Measurements from ENCODE around the gene ARHGEF3.
"Not testable (repeated sequence)": the region's sequence is repeated elsewhere in the genome, so short reads cannot be mapped to it uniquely, and the experiment has no call there.

The ARHGEF3 gene

DNA sequence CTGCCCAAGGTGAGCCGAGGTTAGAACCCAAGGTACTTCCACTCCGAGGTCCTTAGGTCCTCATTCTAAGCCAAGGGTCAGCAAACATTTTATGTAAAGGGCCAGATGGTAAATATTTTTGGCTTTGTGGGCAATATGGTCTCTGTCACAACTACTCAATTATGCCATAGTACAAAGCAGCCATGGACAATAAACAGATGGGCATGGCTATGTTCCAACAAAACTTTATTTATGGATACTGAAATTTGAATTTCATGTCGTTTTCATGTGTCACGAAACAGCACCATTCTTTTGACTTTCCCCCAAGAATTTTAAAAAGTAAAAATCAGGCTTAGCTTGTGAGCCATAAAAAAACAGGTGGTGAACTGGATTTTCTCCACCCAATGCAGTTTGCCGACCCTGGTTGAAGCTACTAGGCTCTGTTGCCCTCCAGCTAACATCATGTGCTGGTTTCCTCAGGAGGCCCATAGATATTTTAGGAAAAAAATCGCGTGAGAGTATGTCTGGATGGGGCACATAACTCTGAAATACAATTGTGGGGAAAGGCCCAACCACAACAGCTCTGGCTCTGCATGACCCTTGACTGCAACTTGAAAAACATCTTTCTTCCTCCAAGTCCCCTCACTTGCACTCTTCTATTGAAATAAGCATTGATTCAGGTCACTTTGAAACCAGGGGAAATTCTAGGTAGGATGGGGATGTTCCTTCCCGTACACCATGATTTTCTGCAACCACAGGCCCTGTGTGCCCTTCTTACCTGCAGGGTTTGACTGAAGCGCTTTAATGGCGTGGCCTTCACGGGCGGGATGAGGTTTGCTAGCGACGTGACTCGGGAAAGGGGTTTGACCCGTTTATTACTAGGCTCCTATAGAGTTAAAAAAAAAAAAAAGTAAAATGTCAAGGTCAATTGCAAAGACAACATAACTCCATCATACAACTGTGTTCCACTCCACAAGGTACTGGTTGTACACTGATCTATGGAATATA, 28.5 kb downstream of the ARHGEF3 start:
- no peak for DNase-seq (ENCODE audit: low read depth, low spot score)

DNA sequence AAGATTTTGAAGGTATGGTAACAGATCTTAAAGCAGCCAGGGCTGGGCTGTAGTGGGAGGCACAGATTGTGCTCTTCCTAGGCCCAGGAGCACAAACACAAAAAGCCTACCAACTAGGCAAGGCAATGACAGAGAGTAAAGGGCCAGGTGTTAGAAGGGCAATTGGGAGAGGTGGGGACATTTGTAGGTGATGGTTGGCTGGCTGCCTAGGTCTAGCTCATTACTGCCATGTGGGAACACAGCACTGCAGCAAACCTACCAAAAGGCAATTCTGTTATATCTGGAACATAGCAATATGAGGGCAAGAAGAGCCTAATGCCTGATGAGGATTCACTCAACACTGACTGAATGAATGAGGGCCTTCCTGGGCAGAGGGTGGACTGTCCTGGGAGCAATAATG, 30.4 kb downstream of the ARHGEF3 start:
- no peak for DNase-seq (ENCODE audit: low read depth, low spot score)

DNA sequence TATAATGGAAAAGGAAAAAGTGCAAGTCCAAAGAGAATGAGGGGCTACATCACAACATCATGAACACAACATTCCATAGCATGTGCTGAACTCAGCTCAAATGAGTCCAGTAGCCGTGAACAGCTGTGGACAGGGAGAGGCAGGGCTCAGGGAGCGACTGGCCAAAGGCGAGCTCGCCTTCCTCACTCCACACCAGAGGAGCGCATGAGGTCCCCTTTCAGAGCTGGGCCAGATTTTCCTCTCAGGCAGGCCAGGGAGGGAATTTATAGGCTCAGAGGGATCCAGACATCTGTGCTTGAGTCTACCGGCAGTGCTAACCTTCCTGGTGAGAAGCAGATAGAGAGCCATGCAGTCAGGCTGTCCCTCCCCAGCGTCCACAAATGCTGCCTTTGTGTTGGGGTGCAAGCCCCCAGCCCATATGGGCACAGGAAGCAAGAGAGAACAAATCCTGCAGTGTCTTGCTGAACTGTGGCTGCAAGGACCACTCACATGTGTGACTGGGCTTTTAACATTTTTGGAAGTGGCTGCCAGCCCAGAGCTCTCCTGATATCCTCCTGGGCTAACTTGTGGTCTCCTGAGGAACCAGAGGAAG, 32.5 kb downstream of the ARHGEF3 start:
- no peak for DNase-seq (ENCODE audit: low read depth, low spot score)

DNA sequence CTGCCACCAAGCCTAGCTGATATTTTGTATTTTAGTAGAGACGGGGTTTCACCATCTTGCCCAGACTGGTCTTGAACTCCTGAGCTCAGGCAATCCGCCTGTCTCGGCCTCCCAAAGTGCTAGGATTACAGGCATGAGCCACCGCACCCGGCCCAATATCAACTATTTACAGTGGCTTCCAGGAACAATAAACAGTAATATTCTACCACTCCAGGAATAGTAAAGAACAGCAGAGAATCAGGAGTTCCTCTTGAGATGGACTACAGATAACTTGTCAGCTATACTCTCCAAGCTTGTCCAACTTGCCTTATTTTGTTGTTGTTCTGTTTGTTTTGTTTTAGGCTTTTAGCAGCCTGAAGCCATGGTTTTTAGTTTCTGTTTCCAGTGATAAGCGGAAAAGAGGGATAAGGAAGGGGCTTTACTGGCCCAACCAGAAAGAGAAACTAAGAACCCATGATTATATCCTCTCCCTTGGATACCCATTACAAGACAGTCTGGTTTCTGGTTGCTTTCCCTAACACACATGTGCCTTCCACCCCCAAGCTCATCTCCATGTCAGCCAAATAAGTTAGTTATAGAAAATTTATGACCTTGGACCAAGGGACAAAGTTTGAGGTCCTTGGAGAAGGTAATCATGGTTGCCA, 36.7 kb downstream of the ARHGEF3 start:
- no peak for DNase-seq (ENCODE audit: low read depth, low spot score)

DNA sequence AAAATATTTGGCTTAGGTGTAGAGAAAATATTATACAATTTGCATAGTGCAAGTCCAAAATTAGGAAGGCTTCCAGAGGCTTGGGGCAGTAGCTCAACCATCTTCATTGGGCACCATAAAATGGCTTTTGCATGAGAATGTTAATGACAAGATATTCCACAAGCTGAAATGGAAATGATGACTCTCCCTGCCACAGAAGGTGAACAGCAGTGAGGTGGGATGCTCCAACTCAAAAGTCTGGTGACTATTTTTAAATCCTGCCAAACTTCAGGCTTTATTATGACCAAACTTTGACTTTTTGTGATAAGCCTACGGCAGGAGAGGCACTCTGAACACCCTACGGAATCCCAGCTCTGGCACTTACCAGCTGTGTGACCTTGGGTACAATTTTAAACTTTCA, 37.6 kb downstream of the ARHGEF3 start:
- DNase-seq (ENCODE audit: low read depth, low spot score): no peak

DNA sequence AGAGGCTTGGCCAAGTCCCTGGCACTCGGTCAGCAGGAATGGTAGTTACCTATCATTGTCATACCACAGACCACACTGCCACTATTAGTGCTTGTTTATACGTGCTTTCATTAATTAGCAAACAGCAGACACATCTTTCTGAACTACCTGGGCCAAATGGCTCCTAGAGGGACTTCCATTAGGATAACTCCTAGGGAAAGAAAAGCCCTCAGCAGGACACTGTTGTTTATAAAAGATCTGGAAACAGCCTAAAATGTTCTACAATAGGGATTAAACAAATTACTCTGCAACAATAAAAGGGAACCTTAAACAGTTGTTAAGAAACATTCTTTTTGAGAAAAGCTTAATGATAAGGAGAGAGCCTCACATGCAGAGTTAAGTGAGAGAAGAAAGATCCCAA, 38.5 kb downstream of the ARHGEF3 start:
- no peak for DNase-seq (ENCODE audit: low read depth, low spot score)

DNA sequence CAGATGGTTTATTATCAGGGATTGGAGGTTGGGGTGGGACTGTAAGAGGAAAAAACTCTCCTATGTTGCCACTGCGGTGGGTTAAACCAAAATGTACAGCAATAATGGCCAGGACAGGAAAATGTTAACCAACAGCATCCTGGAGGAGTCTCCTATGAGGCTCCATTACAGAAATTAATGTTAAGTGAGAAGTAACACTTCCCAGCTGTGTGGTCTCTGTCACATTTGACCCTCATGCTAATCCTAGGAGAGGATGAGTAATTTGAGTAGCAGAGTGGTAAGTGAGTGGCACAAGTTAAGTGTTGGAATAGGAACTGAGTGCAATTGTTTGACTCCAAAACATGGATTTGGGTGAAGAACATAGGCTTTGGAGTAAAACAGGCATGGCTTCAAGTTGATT, 39.0 kb downstream of the ARHGEF3 start:
- DNase-seq (ENCODE audit: low read depth, low spot score): no peak

DNA sequence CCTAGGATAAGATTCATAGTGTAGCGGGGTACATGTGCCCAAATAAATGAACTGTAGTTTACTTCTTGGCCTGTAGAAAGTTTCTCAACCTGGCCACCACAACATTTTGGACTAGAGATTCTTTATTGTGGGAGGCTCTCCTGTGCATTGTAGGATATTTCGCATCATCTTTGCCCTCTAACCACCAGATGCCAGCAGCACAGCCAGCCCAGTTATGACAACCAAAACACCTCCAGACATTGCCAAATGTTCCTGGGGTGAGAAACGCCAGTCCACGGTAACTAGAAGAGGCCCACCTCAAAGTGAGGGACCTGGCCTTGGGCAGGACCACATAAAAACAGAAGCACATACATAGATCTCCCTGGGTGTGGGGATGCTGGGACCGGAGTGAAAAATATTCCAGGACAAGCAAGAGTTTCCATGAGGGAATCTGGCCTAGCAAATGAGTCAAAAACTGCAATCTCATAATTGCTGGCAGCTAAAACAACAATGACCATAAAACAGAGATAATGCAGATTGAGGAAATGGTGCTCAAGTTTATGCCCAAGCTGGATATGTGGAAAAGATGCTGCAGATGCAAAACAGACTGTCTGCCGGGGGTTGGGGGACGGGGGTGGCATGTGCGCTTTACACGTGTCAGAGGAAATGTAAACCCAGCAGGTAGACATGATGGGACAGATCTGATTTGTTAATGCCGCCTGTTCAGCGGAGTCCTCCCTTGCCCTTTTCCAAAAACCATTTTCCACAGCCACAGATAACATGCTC, 39.7 kb downstream of the ARHGEF3 start:
- no peak for DNase-seq (ENCODE audit: low read depth, low spot score)

DNA sequence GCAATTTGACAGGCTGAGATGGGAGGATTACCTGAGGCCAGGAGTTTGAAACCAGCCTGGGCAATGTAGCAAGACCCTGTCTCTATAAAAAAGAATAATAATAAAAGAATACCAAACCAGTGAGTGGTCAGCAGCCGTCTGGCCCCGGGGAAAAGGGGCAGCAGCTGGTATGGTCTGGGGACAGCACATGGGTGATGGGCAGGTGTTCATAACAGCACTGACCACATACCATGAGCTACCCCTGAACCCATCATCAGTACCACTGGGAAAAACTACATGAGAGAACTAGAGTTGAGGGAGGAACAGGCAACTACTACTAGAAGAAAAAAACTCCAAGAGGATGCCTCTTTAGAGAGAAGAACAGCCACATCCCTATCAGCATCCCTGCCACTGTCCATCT, 40.7 kb downstream of the ARHGEF3 start:
- DNase-seq (ENCODE audit: low read depth, low spot score): no peak

DNA sequence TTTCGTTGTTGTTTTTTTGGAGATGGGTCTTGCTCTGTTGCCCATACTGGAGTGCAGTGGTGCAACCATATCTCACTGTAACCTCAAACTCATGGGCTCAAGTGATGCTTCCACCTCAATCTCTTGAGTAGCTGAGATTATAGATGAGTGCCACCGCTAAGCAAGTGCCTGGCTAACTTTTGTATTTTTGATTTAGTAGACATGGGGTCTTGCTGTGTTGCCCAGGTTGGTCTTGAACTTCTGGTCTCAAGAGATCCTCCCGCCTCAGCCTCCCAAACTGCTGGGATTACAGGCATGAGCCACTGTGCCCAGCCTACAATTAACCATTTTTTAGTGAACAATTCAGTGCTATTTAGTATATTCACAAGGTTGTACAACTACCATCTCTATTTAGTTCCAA, 42.2 kb downstream of the ARHGEF3 start:
- no peak for DNase-seq (ENCODE audit: low read depth, low spot score)

DNA sequence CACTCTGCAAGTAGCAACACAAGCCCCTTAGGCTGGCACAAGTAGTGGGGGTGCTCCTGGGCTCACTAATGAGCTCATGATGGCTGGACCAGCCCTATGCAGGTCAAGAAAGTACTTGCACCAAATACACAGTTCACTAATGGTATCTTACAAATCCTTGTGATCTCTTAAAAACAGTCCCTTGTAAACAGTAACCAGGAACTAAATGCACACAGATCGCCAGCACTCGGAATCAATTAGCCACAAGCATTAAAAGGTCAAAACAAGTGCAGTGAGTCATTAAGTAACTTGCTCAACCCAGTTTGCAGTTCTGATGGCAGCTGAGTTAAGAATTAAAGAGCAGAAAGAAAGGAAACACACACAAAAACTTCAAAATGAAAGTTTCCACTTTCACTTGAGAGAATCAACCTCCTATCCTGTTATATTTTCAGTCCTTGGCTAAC, 43.2 kb downstream of the ARHGEF3 start:
- DNase-seq (ENCODE audit: low read depth, low spot score): no peak

DNA sequence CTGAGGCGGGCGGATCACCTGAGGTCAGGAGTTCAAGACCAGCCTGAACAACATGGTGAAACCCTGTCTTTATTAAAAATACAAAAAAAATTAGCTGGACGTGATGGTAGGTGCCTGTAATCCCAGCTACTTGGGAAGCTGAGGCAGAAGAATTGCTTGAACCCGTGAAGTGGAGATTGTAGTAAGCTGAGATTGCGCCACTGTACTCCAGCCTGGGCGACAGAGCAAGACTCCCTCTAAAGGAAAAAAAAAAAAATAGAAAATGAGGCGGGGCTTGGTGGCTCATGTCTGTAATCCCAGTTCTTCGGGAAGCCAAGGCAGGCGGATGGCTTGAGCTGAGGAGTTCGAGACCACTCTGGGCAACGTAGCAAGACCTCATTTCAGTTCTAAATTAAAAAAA, 43.7 kb downstream of the ARHGEF3 start:
- DNase-seq (ENCODE audit: low read depth, low spot score): not testable (repeated sequence)

DNA sequence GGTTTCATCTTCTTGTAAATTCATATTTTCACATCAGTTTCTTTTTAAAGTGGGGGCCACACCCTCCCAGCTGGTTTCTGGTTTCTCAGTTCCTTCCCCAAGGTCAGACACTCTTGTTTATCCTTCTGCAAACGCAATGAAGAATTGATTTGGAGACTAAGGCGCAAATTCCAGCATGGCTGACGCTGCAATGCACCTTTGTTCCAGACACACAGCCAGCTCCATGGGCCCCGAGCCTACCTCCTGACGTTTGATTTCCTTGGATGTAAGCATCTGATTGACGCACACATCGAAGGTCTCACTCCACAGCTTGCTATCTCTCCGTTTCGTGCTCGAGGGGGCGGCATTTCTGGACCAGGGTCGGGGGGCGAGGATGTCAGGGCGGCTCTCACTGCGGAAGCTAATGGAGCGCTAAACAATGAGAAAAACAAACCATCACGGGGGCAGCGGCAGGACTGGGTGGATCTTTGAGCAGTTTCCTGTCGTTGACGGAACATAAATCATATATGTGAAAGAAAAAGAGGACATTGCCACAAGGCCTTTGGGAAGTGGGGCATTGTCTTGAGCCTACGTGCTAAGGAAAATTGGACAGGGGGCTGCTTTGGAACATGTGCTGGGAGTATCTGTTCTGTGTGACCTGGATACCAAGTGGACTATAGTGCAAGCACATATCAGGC, 46.9 kb downstream of the ARHGEF3 start:
- no peak for DNase-seq (ENCODE audit: low read depth, low spot score)

DNA sequence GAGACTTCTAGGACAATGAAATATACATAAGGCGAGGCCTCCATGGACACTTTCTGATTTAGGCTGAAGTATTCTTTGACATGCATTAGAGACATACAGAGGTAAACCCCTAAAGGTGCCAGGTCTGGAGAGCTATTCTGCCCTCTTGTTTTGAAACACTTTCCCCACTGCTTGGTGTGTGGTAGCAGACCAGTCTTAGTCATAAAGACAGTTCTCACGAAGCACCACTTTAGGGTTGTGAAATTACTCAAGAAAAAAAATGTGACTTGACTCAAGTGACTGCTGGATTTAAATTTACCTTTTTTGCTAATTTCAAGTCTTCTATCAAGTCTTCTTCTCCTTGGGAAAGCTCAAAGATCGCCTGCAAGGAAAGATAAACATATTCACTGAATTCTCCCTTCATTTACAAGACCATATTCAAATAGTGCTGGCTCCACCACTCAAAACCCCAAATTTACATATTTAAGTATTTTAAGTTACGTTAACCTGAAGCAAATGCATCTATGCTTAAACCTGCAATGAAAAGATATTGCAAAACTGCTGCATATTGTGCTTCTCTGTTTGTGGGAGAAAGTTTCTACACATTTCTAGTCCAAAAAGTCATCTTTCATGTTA, 48.4 kb downstream of the ARHGEF3 start:
- no peak for DNase-seq (ENCODE audit: low read depth, low spot score)

DNA sequence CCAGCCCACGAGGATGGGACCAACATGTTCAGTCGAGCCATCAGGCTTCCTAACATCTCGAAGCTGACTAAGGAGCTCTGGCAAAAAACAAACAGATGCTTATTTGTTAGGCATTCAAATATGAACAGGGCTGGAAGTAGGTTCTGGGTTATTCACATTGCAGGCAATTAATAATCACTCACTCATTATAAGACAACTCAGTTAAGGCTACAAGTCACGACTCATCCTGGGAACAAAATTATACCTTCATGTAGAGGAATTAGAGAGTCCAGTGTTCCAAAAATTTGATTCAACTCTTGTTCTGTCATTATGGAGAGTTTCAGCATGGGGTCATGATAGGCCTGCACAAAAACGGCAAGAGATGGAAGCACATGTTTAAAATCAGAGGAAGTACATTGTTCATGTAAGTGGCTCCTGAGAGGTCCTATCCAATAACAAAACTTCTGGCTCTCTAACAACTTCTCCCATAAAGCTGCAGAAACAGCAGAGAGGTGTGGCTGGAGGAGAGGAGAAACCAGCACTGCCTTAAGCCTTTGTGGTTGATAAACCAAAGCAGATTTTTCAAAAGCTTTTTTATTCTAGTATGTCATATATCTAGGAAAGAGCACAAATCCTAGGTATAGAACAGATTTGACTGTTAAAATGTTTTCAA, 50.6 kb downstream of the ARHGEF3 start:
- DNase-seq (ENCODE audit: low read depth, low spot score): no peak

DNA sequence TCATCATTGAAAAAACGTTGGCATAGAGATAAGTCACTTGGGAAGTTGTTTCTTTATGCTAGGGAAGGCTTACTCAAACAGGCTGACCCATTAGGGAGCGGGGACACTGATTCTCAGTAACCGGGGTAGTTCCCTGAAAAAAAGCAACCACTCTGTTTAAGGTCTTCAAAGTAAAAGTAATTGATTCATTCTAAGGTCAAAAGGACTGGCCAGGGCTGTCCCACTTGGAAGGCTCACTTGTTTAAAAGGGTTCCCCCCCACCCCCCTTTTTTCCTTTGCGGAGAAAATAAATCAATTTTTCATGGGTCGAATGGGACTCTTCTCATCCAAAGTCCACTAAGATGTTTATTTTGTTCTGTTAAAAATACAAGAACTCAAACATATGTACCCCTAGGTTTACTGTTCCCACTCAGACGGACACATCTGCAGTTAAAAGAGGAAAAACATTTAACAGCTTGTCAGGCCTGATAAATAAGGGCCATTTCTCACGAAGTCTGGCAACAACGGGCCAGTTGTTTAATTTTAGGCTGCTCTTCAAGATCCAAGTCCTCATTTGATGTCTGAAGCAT, 53.0 kb downstream of the ARHGEF3 start:
- no peak for DNase-seq (ENCODE audit: low read depth, low spot score)

DNA sequence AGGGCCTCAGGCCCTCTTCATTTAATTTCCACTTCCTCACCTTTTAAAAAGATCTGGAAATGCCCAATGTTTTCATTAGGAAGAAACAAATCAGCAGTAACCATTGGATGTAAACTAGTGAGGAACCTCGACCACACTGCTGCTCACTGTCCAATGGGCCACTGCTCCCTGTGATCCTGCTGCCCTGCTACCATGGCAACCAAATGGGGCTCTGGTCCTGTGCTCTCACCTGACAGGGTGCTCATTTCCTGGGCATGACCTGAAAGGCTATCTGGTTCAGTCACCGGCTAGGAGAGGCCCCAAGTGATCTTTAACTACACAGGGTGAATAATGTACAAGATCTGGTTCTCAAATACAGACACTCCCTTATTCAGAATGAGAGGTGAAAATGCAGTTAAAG, 54.6 kb downstream of the ARHGEF3 start:
- no peak for DNase-seq (ENCODE audit: low read depth, low spot score)

DNA sequence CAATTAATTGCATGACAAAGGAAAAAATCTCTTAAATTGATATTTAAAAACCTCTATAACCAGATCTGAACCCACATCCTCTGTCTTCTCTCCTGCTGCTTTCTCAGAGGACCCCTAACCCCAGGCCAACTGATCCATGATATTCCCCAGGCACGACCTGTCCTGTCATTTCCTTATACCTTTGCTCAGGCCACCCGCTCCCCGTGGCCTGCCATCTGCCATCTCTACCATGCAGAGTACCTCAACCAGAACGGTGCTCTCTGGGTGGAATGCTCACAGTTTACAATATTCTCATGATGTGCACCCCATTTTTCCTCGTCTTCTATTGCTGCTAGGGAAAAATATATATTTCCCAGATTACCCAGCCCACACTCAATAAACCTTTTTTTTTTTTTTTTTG, 57.7 kb downstream of the ARHGEF3 start:
- DNase-seq (ENCODE audit: low read depth, low spot score): no peak

DNA sequence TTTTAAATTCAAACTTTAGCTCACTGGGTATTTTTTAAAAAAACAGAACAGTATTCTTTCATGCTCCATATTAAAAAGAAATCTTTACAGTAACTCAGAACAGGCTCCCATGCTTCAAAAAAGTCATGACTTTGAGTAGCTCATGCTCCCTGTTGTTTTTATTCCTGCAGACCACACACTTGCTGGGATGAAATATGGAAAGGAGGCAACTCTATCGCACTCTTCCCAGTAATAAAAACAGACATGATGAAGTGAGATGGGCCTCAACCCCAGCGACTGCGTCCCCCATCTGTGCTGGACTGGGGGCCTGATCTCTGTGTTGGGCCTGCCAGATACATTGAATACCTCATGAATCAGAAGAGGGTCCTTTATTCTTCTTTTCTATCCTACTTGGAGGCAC, 58.9 kb downstream of the ARHGEF3 start:
- DNase-seq (ENCODE audit: low read depth, low spot score): no peak

DNA sequence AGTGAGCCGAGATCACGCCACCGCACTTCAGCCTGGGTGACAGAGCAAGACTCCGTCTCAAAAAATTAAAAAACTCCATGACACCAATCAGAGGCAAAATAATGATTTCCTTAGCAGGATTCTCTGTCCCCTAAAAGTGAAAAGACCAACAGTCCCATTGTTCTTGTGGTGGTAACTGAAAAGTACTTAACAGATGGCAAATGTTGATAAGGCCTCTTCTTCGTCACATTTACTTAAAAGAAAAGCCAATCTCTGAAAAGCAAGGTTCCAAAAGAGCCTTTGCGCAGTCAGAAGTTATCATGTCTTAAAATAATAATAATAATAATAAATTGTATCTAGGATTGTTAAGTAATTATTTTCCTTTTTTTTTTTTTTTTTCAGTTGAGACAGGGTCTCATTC, 62.7 kb downstream of the ARHGEF3 start:
- DNase-seq (ENCODE audit: low read depth, low spot score): no peak

Measured in brain pericyte (primary cell).